Measurements from ENCODE around the gene AUTS2.

Gene AUTS2

DNA sequence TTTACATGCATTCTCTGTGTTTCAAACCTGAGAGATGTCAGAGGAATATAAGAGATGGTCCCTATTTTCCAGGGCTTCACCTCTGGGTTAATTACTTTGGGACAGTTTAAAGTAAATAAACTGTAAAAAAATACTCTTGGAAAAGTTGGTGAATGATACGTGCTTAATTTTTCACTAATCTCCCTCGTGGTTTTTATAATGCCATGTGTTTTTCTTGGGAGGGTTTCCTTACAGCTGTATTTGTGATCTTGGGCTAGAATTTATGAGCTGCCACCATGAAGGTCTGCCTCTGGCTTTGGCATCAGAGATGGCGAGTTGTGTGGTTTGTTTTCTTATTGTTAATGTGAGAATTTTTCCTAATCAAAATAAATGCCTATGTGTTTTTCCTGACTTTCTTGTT is 322.5 kb downstream of the AUTS2 start:
- Mint-ChIP-seq H3K27ac (no peak overlapping the region), H3K27me3 (ENCODE audit: low read depth, poor library complexity) (peaks cover 3% of the 10 kb centered on the region), H3K9me3 (no peaks in the 10 kb centered on the region), H3K4me1 (peaks cover 44% of the 10 kb centered on the region), H3K36me3 (ENCODE audit: low read depth) (no peaks in the 10 kb centered on the region), H3K4me3 (no peak overlapping the region)
- DNase-seq: no peak
- TF ChIP-seq, protein P1, sequence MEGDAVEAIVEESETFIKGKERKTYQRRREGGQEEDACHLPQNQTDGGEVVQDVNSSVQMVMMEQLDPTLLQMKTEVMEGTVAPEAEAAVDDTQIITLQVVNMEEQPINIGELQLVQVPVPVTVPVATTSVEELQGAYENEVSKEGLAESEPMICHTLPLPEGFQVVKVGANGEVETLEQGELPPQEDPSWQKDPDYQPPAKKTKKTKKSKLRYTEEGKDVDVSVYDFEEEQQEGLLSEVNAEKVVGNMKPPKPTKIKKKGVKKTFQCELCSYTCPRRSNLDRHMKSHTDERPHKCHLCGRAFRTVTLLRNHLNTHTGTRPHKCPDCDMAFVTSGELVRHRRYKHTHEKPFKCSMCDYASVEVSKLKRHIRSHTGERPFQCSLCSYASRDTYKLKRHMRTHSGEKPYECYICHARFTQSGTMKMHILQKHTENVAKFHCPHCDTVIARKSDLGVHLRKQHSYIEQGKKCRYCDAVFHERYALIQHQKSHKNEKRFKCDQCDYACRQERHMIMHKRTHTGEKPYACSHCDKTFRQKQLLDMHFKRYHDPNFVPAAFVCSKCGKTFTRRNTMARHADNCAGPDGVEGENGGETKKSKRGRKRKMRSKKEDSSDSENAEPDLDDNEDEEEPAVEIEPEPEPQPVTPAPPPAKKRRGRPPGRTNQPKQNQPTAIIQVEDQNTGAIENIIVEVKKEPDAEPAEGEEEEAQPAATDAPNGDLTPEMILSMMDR (IDR thresholded peaks at IDR 0.05): no peak

DNA sequence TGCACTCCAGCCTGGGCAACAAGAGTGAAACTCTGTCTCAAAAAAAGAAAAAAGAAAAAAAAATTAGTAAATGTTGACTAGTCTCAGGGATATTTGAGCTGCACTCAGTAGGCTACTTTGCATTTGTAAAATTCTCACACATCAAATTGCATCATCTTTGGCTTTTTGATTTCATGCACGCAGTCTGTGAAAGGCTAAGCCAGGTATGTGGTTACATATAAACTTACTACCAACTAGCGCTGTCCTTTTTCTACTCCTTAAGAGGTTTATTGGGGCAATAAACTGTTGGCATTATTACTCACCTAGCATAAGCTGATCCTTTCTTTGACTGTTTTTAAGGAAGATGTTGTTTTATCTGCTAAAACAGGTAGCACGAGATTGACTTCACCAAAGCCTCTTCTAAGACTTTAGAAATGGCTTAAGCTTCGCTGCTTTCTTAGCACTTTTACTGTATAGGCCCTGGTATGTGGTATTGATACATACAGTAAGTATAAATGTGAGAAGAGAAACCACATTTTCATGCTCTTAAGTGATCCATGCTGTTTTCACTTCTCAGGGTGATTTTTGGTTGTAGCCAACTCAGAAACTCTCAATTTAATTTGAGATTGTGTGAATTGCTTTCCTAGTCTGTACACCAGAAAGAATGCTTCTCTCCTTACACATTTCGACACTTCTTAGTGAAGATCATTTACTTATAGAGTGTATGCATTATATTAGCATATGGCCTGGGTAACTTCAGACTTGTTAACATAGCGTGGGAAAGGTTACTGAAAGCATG is 323.9 kb downstream of the AUTS2 start:
- no peak for DNase-seq
- Mint-ChIP-seq H3K36me3 (ENCODE audit: low read depth) (no peaks in the 10 kb centered on the region), H3K27ac (no peak overlapping the region), H3K9me3 (no peaks in the 10 kb centered on the region), H3K27me3 (ENCODE audit: low read depth, poor library complexity) (peaks cover 3% of the 10 kb centered on the region), H3K4me3 (no peak overlapping the region), H3K4me1 (peaks cover 38% of the 10 kb centered on the region)
- TF ChIP-seq, protein P1 (IDR thresholded peaks at IDR 0.05): no peak

DNA sequence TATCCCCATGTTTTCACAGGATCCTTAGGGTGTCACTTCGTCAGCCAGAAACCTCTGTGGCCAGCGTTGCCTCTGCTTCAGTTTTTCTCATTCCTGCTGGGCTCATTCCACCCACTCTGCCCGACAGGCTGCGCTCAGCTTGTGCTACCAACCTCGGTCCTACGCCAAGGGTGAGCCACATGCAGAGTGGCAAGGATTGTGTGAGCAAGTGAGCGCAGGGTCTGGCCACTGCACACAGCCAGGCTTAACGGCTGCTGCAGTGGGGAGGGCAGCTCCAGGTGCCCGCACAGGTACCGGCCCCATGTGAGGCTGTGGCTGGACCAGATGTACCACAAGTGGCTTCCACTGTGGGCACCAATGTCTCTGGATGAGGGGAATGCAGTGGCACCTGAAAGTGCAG is 329.2 kb downstream of the AUTS2 start:
- no peaks in the 10 kb centered on the region for H3K9me3 Mint-ChIP-seq
- no peak overlapping the region for H3K4me3 Mint-ChIP-seq
- H3K4me1 Mint-ChIP-seq: peaks cover 14% of the 10 kb centered on the region
- H3K36me3 Mint-ChIP-seq (ENCODE audit: low read depth): no peaks in the 10 kb centered on the region
- no peak for DNase-seq
- TF ChIP-seq, protein P1 (IDR thresholded peaks at IDR 0.05): no peak
- H3K27me3 Mint-ChIP-seq (ENCODE audit: low read depth, poor library complexity): peaks cover 3% of the 10 kb centered on the region
- no peak overlapping the region for H3K27ac Mint-ChIP-seq

DNA sequence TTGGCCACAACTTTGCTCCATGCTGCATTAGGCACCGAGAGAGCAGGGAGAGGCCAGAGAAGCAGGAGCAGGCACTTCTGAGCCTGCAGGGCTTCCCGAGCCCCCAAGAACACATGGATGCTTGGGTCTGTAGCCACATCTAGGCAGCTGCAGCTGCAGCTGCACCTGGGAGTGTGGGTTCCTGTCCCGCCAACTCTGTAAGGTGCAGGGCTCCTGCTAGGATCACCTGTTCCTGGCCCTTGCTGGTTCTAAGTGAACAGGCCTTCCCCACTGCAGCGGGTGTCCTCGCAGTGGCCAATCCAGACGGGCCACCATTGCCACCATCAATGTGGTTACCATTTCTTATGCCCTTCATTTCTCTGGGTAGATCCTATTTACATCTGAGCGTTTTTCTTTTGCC is 330.3 kb downstream of the AUTS2 start:
- no peaks in the 10 kb centered on the region for H3K27me3 Mint-ChIP-seq (ENCODE audit: low read depth, poor library complexity)
- no peak overlapping the region for H3K4me3 Mint-ChIP-seq
- no peak overlapping the region for H3K27ac Mint-ChIP-seq
- no peak for DNase-seq
- TF ChIP-seq, protein P1 (IDR thresholded peaks at IDR 0.05): no peak
- H3K4me1 Mint-ChIP-seq: peaks cover 5% of the 10 kb centered on the region
- no peaks in the 10 kb centered on the region for H3K36me3 Mint-ChIP-seq (ENCODE audit: low read depth)
- no peaks in the 10 kb centered on the region for H3K9me3 Mint-ChIP-seq

DNA sequence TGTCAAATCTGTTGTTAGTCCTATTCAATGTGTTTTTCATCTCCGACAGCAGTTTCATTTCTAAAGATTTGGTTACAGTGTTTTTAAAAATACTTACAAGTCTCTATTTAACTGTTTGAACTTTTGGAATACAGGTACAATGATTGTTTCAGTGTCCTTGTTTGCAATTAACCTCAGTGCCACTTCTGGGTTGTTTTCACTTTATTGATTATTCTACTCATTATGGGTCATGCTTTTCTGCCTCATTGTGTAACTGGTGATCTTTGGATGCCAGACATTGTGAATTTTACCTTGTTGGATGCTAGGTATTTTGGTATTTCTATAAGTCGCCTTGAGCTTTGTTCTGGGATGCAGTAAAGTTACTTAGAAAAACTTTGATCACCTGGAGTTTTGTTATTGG is 331.3 kb downstream of the AUTS2 start:
- no peak overlapping the region for H3K27ac Mint-ChIP-seq
- H3K36me3 Mint-ChIP-seq (ENCODE audit: low read depth): no peaks in the 10 kb centered on the region
- H3K4me3 Mint-ChIP-seq: no peak overlapping the region

More for the DNA sequence above, 331.3 kb downstream of the AUTS2 start:
- no peaks in the 10 kb centered on the region for H3K9me3 Mint-ChIP-seq
- H3K4me1 Mint-ChIP-seq: peaks cover 12% of the 10 kb centered on the region
- TF ChIP-seq, protein P1 (IDR thresholded peaks at IDR 0.05): no peak
- DNase-seq: no peak
- no peaks in the 10 kb centered on the region for H3K27me3 Mint-ChIP-seq (ENCODE audit: low read depth, poor library complexity)
